HG02970 (cell line): ENCODE data around the gene KL.

Source experiments
- ATAC-seq: cut with Tn5 transposase; IDR thresholded peaks from one replicate; pipeline ENCODE4 v1.9.1; 2021; ENCODE audit warnings: mild to moderate bottlenecking, moderate library complexity, moderate number of reproducible peaks; ENCODE audit not compliant: unreplicated experiment, low FRiP score

The KL gene

GRCh38 chr13:33033051-33033812 lies 17.0 kb downstream of the KL start:
- ATAC-seq = no peak

DNA sequence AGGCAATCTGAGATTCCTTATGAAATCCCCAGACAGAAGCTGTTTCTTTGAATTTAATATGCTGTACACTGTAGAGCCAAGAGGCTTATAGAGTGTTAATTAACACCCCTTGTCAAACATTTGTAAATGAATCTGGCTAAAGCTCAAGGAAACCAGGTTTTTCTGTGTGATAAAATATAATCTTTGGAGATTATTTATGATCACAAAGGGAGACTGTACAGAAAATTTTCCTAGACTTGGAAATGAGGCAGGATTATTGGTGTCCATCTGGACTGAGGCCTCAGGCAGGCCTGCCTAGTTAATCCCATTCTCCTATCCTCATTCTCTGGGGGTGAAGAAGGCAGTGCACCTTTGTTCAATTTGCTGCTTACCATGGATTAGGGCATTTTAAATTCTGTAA lies 17.8 kb downstream of the KL start:
- ATAC-seq = no peak

GRCh38 chr13:33034882-33035520 lies 18.8 kb downstream of the KL start:
- ATAC-seq = no peak

DNA sequence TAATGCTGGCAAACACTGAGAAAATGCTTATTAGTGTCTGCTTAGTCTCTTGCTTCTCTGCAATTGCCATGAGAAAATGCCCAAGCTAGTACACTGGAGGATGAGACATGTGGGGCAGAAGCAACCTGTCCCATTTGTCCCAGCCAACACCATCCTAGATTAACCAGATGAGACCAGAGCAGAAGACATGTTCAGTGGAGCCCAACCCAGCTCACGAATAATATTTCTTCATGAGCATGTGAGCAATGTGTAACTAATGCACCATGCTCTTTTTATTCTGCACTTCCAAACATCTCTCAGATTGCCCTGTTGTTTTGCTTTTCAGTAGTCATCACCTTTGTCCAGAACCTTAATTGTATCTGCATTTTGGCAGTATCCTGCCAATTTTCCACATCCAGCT lies 21.4 kb downstream of the KL start:
- ATAC-seq = no peak

GRCh38 chr13:33040090-33040489 lies 23.9 kb downstream of the KL start:
- ATAC-seq = no peak

GRCh38 chr13:33045851-33046592 lies 29.8 kb downstream of the KL start:
- ATAC-seq = no peak

- ATAC-seq = no peak
These were observed 33.9 kb downstream of the KL start for GRCh38 chr13:33050161-33050560.

DNA sequence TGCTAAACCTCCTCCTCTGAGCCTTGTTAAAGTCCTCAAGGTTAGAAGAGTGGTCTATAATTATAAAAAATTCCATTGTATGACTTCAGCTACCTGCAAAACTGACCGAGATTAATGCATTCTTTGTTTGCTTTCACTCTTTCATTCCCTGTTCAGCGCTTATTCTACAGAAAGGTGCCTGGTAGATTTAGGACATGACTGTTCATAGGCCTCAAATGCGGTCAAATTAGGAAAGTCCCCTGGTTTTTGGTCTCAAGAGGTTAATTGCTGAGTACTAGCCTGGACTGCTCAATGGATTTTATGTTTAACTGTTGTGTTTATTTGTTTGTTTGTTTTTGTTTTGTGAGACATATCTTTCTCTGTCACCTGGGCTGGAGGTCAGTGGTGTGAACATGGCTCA lies 35.4 kb downstream of the KL start:
- ATAC-seq = no peak

- ATAC-seq = no peak
These were observed 36.5 kb downstream of the KL start for GRCh38 chr13:33052506-33053280.

DNA sequence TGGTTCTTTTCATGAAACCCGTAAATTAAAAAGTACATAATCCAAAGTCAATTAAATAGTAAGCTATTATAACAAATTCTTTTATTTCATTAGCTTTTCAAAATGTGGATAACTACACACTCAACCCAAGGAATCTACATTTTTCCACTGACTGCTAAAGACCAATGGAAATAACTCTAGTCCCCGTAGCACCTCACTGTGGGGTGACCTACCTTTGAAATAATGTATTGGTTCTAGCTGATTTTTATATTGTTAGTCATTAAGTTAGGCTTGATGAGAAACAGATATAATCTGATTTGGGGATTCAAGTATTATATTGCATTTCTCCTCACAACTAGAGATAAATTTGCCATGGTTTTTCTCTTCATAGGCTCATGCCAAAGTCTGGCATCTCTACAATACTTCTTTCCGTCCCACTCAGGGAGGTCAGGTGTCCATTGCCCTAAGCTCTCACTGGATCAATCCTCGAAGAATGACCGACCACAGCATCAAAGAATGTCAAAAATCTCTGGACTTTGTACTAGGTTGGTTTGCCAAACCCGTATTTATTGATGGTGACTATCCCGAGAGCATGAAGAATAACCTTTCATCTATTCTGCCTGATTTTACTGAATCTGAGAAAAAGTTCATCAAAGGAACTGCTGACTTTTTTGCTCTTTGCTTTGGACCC lies 37.3 kb downstream of the KL start:
- no peak for ATAC-seq

- no peak for ATAC-seq
These were observed 41.0 kb downstream of the KL start for GRCh38 chr13:33057019-33057780.

GRCh38 chr13:33058776-33059327 lies 42.6 kb downstream of the KL start:
- ATAC-seq = no peak

- no peak for ATAC-seq
These were observed 44.6 kb downstream of the KL start for GRCh38 chr13:33060815-33061214.

DNA sequence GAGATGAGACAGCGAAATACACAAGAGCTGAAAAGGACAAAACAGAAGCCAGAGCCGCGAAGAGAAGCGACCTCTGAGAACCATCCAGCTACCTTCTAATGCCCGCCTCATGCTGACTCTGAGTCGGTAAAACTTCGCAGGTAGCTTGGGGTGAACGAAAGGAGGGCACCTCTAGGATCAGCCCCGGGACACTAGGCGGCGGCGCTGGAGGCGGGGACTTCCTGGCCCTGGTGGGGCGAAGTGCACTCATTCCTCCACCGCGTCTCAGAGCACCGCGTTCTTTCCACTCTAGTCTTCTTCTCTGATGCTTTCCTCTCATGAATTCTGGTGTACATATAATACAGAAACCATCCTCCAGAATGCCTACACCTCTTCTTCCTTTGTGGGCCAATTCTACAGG lies 50.1 kb downstream of the KL start:
- no peak for ATAC-seq

DNA sequence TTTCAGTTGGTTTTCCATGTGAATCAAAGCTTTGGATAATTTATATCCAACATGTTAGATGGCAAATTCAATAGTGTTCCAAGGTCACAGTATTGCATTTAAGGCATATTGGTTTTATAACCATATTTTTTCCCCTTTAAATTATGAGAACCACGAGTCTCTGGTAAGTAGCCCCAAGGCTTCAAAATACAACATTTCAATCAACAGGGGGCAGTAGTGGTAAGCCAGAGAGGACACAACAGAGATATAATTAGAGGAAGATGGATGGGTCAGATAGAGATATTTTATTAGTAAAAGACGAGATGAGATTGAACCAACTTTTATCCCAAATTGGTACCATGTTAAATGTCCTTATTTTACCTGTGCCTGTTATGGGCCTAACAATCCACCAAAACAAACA lies 53.1 kb downstream of the KL start:
- ATAC-seq = no peak

- no peak for ATAC-seq
These were observed 54.5 kb downstream of the KL start for GRCh38 chr13:33070713-33071112.

DNA sequence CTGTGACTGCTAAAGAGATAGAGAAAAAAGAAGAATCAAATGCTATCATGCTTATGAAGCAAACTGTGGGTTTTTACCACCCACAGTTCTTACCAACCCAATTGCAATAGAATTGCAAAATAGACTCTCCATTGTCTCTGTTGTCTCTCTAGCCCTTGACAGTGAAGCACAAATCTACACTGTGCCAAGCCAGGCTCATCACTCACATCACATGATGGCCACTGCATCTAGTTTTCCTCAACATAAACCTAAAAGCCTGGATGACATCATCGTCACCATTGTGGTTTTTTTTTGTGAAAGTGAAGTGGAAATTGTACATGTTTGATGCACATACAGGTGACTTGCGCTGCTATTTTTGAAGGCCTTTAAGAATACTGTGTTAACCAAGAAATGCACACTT lies 56.1 kb downstream of the KL start:
- ATAC-seq = no peak

DNA sequence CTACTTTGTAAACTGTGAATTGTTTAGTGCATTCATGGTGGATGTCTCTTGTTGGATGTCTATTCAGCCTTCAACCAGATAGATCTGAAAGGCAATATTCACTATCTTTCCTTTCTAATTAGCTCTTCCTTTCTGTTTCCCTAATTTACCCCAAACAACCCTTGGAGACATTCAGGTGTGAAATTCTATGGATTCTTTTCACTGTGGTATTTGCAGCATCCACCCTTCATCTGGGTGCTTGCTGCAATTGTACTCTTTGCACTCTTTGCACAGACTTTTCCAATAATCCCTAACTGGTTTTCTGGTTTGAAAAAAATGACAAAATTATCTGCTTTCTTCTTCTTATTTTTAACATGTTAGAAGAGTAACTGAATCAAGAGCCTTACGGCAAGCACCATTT lies 56.5 kb downstream of the KL start:
- ATAC-seq = no peak

- ATAC-seq = no peak
These were observed 57.1 kb downstream of the KL start for GRCh38 chr13:33073338-33073737.
